GM12873 (cell line): ENCODE data around the gene COLEC12.
A peak's percentile ranks its signal among the peaks of the same experiment; 100 is the strongest.

Source experiments
- TF ChIP-seq, protein P1 (sequence below): IDR thresholded peaks from 2 replicates; pipeline ENCODE4 v1.5.1; 2012; ENCODE audit warnings: low read depth, mild to moderate bottlenecking, moderate library complexity, low read length, control low read depth; ENCODE audit not compliant: insufficient read depth; ENCODE audit errors: missing control alignments

COLEC12 gene

GRCh38 chr18:484749-485464 is 15.6 kb downstream of the COLEC12 start:
- TF ChIP-seq, protein P1, sequence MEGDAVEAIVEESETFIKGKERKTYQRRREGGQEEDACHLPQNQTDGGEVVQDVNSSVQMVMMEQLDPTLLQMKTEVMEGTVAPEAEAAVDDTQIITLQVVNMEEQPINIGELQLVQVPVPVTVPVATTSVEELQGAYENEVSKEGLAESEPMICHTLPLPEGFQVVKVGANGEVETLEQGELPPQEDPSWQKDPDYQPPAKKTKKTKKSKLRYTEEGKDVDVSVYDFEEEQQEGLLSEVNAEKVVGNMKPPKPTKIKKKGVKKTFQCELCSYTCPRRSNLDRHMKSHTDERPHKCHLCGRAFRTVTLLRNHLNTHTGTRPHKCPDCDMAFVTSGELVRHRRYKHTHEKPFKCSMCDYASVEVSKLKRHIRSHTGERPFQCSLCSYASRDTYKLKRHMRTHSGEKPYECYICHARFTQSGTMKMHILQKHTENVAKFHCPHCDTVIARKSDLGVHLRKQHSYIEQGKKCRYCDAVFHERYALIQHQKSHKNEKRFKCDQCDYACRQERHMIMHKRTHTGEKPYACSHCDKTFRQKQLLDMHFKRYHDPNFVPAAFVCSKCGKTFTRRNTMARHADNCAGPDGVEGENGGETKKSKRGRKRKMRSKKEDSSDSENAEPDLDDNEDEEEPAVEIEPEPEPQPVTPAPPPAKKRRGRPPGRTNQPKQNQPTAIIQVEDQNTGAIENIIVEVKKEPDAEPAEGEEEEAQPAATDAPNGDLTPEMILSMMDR: no peak

- TF ChIP-seq, protein P1: no peak
Observed at GRCh38 chr18:478681-479080, 21.8 kb downstream of the COLEC12 start.

DNA sequence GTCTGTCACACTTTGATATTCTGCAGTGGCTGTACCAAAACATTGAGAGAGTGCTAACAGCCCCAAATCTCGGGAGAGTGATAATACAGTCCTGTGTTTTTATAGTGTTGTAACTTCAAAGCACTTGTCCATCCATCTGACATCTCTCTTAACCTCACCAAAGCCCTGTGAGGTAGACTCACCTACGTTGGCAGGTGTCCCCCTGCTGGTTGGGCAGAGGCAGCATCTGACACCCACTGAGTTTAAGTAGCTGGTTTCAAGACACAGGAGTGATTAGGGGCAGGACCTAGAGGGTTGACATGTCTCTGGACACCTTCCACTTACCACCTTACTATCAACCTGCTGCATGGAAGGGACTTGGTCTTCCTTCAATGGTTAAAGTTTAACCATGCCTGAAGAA is 22.9 kb downstream of the COLEC12 start:
- TF ChIP-seq, protein P1: peak; percentile 69

DNA sequence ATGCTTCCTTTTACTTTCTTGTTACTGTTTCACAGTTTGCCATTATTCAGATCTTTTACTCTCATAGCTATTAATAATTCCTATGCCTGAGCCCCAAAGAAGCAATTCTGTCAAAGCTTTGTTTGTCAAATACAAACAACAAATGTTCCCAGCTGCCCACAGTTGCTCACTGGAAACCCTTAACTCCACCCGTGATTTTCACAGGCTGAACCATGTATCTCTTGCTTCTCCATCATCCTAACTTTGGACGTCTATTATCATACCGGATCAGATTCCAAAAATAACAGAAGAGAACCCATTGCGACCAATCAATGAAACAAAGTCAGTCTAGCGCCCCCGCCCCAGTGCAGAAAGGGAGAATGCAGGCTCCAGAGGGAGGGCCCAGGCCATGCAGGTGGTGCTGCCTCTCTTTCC is 24.2 kb downstream of the COLEC12 start:
- TF ChIP-seq, protein P1: no peak

GRCh38 chr18:475202-476031 is 25.1 kb downstream of the COLEC12 start:
- TF ChIP-seq, protein P1: no peak

GRCh38 chr18:474416-474815 is 26.1 kb downstream of the COLEC12 start:
- TF ChIP-seq, protein P1: no peak

GRCh38 chr18:473802-474201 is 26.7 kb downstream of the COLEC12 start:
- TF ChIP-seq, protein P1: no peak
